GM19397 (cell line): Measurements from ENCODE around the gene GEMIN4.
"Not testable (repeated sequence)": the region's sequence is repeated elsewhere in the genome, so short reads cannot be mapped to it uniquely, and the experiment has no call there.

Experiments used
- ATAC-seq: cut with Tn5 transposase; IDR thresholded peaks from one replicate; pipeline ENCODE4 v1.9.1; 2021; ENCODE audit warnings: mild to moderate bottlenecking, moderate library complexity; ENCODE audit not compliant: unreplicated experiment

GEMIN4 gene

GRCh38 chr17:752002-752619 lies at the start of gene GEMIN4:
GEMIN4 (minus strand) TSS chr17:752264; CDS start chr17:752142, 122 bp downstream.
- peak; percentile 87 for ATAC-seq

- ATAC-seq: no peak
Measured at GRCh38 chr17:801660-802059, 49.6 kb upstream of the GEMIN4 start.

- ATAC-seq: no peak
Measured at GRCh38 chr17:800446-801242, 48.6 kb upstream of the GEMIN4 start.

- no peak for ATAC-seq
Measured at GRCh38 chr17:799261-799660, 47.2 kb upstream of the GEMIN4 start.

GRCh38 chr17:798246-798645 lies 46.2 kb upstream of the GEMIN4 start:
- ATAC-seq: no peak

- no peak for ATAC-seq
Measured at GRCh38 chr17:797236-797840, 45.3 kb upstream of the GEMIN4 start.

GRCh38 chr17:796609-797008 lies 44.5 kb upstream of the GEMIN4 start:
- ATAC-seq: no peak

GRCh38 chr17:795721-796120 lies 43.7 kb upstream of the GEMIN4 start:
- no peak for ATAC-seq

- no peak for ATAC-seq
Measured at GRCh38 chr17:795276-795675, 43.2 kb upstream of the GEMIN4 start.

- ATAC-seq: no peak
Measured at GRCh38 chr17:794876-795275, 42.8 kb upstream of the GEMIN4 start.

GRCh38 chr17:792277-792676 lies 40.2 kb upstream of the GEMIN4 start:
- no peak for ATAC-seq

GRCh38 chr17:791829-792228 lies 39.8 kb upstream of the GEMIN4 start:
- ATAC-seq: no peak

GRCh38 chr17:790874-791247 lies 38.8 kb upstream of the GEMIN4 start:
- not testable (repeated sequence) for ATAC-seq

GRCh38 chr17:789931-790873 lies 38.1 kb upstream of the GEMIN4 start:
- not testable (repeated sequence) for ATAC-seq

- no peak for ATAC-seq
Measured at GRCh38 chr17:789160-789840, 37.2 kb upstream of the GEMIN4 start.

- ATAC-seq: no peak
Measured at GRCh38 chr17:788551-788950, 36.5 kb upstream of the GEMIN4 start.

- ATAC-seq: no peak
Measured at GRCh38 chr17:787641-788221, 35.7 kb upstream of the GEMIN4 start.

- not testable (repeated sequence) for ATAC-seq
Measured at GRCh38 chr17:785901-786300, 33.8 kb upstream of the GEMIN4 start.

- no peak for ATAC-seq
Measured at GRCh38 chr17:784143-784542, 32.1 kb upstream of the GEMIN4 start.
